IMR-90 (cell line): ENCODE results near the gene LILRB2. TPM values are rescaled to one million over a fixed set of nuclear protein-coding genes. Genes with fewer than 3 reads are reported as not detected.

Experiments
- ATAC-seq: fragments of 200-7000 bp; cut with Tn5 transposase; 2 replicates; pipeline ENCODE4 v1.9.1; 2020; ENCODE audit warnings: low read depth, mild to moderate bottlenecking, moderate library complexity
- BruUV-seq: library from RNA; stranded (reverse); fragments of 400-500 nt; replicated peaks from 2 replicates; lab custom pipeline; 2021; lab: Mats Ljungman, UMichigan
- CTCF ChIA-PET: fragments of 300-600 bp; formaldehyde crosslinking; extraction: SDS; loops from one replicate; lab custom pipeline; 2021; ENCODE audit warnings: antibody characterized with exemption; lab: Yijun Ruan, JAX
- POLR2A ChIA-PET: fragments of 300-600 bp; sonication (Branson Sonifier 250); formaldehyde crosslinking; loops from one replicate; lab custom pipeline; 2022; ENCODE audit warnings: antibody characterized with exemption; ENCODE audit not compliant: unreplicated experiment; lab: Charles Lee
- DNase-seq: peaks from one replicate; pipeline ENCODE4 v3.0.0; 2013
- H2AFZ ChIP-seq: replicated peaks from 2 replicates; pipeline ENCODE3; 2013; ENCODE audit warnings: low read length, mild to moderate bottlenecking; ENCODE audit not compliant: poor library complexity
- H2AK5ac ChIP-seq: 2 replicates; pipeline ENCODE4 v1.6.1; 2013; ENCODE audit warnings: low read depth, low read length, inconsistent platforms
- H2AK9ac ChIP-seq: replicated peaks from 2 replicates; pipeline ENCODE3; 2013; ENCODE audit warnings: mild to moderate bottlenecking, low read depth, low read length, moderate library complexity; ENCODE audit not compliant: poor library complexity
- H2BK120ac ChIP-seq: 2 replicates; pipeline ENCODE4 v1.6.1; 2013; ENCODE audit warnings: low read depth, low read length, inconsistent platforms
- H2BK15ac ChIP-seq: 3 replicates; pipeline ENCODE4 v1.6.1; 2013; ENCODE audit warnings: low read depth, low read length, inconsistent platforms
- H2BK20ac ChIP-seq: 2 replicates; pipeline ENCODE4 v1.6.1; 2013; ENCODE audit warnings: low read depth, mild to moderate bottlenecking, inconsistent platforms, low read length, moderate library complexity
- H2BK5ac ChIP-seq: 2 replicates; pipeline ENCODE4 v1.6.1; 2013; ENCODE audit warnings: mild to moderate bottlenecking, low read depth, low read length, inconsistent platforms; ENCODE audit not compliant: poor library complexity, severe bottlenecking
- H3K14ac ChIP-seq: replicated peaks from 2 replicates; pipeline ENCODE4 v1.6.1; 2013; ENCODE audit warnings: low read depth, low read length, inconsistent platforms
- H3K18ac ChIP-seq: 2 replicates; pipeline ENCODE4 v1.6.1; 2013; ENCODE audit warnings: low read depth, low read length, control low read depth
- H3K23ac ChIP-seq: 2 replicates; pipeline ENCODE4 v1.6.1; 2013; ENCODE audit warnings: low read depth, low read length, inconsistent platforms
- H3K27ac ChIP-seq: 2 replicates; pipeline ENCODE4 v1.5.1; 2013; ENCODE audit warnings: mild to moderate bottlenecking, control low read depth, low read length; ENCODE audit not compliant: insufficient read depth
- H3K27me3 ChIP-seq: 2 replicates; pipeline ENCODE4 v1.6.1; 2013; ENCODE audit warnings: low read length; ENCODE audit not compliant: control insufficient read depth, insufficient read depth
- H3K36me3 ChIP-seq: 2 replicates; pipeline ENCODE4 v1.6.1; 2013; ENCODE audit warnings: low read length, mixed read lengths; ENCODE audit not compliant: control insufficient read depth, insufficient read depth
- H3K4ac ChIP-seq: 2 replicates; pipeline ENCODE4 v1.6.1; 2013; ENCODE audit warnings: low read depth, low read length, inconsistent platforms
- H3K4me1 ChIP-seq: 2 replicates; pipeline ENCODE4 v1.6.1; 2013; ENCODE audit warnings: low read length, mixed read lengths; ENCODE audit not compliant: control insufficient read depth, insufficient read depth
- H3K4me2 ChIP-seq: 2 replicates; pipeline ENCODE4 v1.6.1; 2013; ENCODE audit warnings: low read depth, mild to moderate bottlenecking, control low read depth, low read length, moderate library complexity
- H3K4me3 ChIP-seq: 2 replicates; pipeline ENCODE4 v1.5.1; 2013; ENCODE audit warnings: low read depth, mild to moderate bottlenecking, control low read depth, low read length, moderate library complexity; ENCODE audit not compliant: insufficient read depth
- H3K56ac ChIP-seq: 2 replicates; pipeline ENCODE4 v1.6.1; 2013; ENCODE audit warnings: low read length, inconsistent platforms; ENCODE audit not compliant: insufficient read depth; ENCODE audit errors: extremely low read depth
- H3K79me1 ChIP-seq, 2 experiments: 2 replicates each; pipeline ENCODE4 v1.6.1; 2013; ENCODE audit warnings: low read length in 2 of 2, inconsistent platforms in 1 of 2, low read depth in 1 of 2
- H3K9ac ChIP-seq: 2 replicates; pipeline ENCODE4 v1.6.1; 2013; ENCODE audit warnings: low read depth, low read length, control low read depth
- H3K9me1 ChIP-seq: 2 replicates; pipeline ENCODE4 v1.6.1; 2013; ENCODE audit warnings: low read length, inconsistent platforms; ENCODE audit not compliant: insufficient read depth
- H3K9me3 ChIP-seq: 2 replicates; pipeline ENCODE4 v1.6.1; 2013; ENCODE audit warnings: low read length; ENCODE audit not compliant: control insufficient read depth, insufficient read depth
- H4K20me1 ChIP-seq: 2 replicates; pipeline ENCODE4 v1.6.1; 2013; ENCODE audit warnings: low read length, inconsistent platforms; ENCODE audit not compliant: insufficient read depth
- H4K5ac ChIP-seq: 2 replicates; pipeline ENCODE4 v1.6.1; 2013; ENCODE audit warnings: mild to moderate bottlenecking, low read depth, low read length, control low read depth
- H4K8ac ChIP-seq, 2 experiments: 2 replicates each; pipeline ENCODE4 v1.6.1; 2013; ENCODE audit warnings: low read depth in 2 of 2, low read length in 2 of 2, control low read depth in 1 of 2, inconsistent platforms in 1 of 2
- H4K91ac ChIP-seq: 2 replicates; pipeline ENCODE4 v1.6.1; 2013; ENCODE audit warnings: low read depth, low read length, inconsistent platforms; ENCODE audit not compliant: insufficient read depth
- BHLHE40 ChIP-seq: fragments of 150-350 bp; IDR thresholded peaks from 2 replicates; pipeline ENCODE4 v1.6.1; 2016; ENCODE audit warnings: mild to moderate bottlenecking, low read depth, low read length
- CEBPB ChIP-seq: IDR thresholded peaks from 2 replicates; pipeline ENCODE4 v1.6.1; 2012; ENCODE audit warnings: low read depth, low read length, improper control_type of control experiment
- CHD1 ChIP-seq: IDR thresholded peaks from 2 replicates; pipeline ENCODE4 v1.6.1; 2012; ENCODE audit warnings: low read depth, low read length, improper control_type of control experiment
- CTCF ChIP-seq: conservative IDR thresholded peaks from 2 replicates; pipeline ENCODE4 v1.5.1; 2012; ENCODE audit warnings: mild to moderate bottlenecking, low read depth, low read length, improper control_type of control experiment
- ELK1 ChIP-seq: fragments of 150-350 bp; IDR thresholded peaks from 2 replicates; pipeline ENCODE4 v1.6.1; 2016; ENCODE audit warnings: low read depth, mild to moderate bottlenecking, low read length, moderate library complexity, borderline replicate concordance
- MAFK ChIP-seq: IDR thresholded peaks from 2 replicates; pipeline ENCODE4 v1.6.1; 2012; ENCODE audit warnings: low read depth, low read length, improper control_type of control experiment
- MAZ ChIP-seq: IDR thresholded peaks from 2 replicates; pipeline ENCODE4 v1.6.1; 2012; ENCODE audit warnings: low read depth, mild to moderate bottlenecking, low read length, improper control_type of control experiment, moderate library complexity, borderline replicate concordance
- MXI1 ChIP-seq: IDR thresholded peaks from 2 replicates; pipeline ENCODE4 v1.6.1; 2012; ENCODE audit warnings: low read depth, mild to moderate bottlenecking, low read length, moderate library complexity, borderline replicate concordance
- NFE2L2 ChIP-seq: fragments of 150-350 bp; IDR thresholded peaks from 2 replicates; pipeline ENCODE4 v1.6.1; 2016; ENCODE audit warnings: low read depth, mild to moderate bottlenecking, low read length
- POLR2A ChIP-seq: IDR thresholded peaks from 2 replicates; pipeline ENCODE4 v1.6.1; 2012; ENCODE audit warnings: mild to moderate bottlenecking, low read depth, low read length
- RAD21 ChIP-seq: IDR thresholded peaks from 2 replicates; pipeline ENCODE4 v1.6.1; 2012; ENCODE audit warnings: low read length, improper control_type of control experiment
- RCOR1 ChIP-seq: IDR thresholded peaks from 2 replicates; pipeline ENCODE4 v1.6.1; 2012; ENCODE audit warnings: mild to moderate bottlenecking, low read length, improper control_type of control experiment; ENCODE audit not compliant: insufficient replicate concordance
- RFX5 ChIP-seq: IDR thresholded peaks from 2 replicates; pipeline ENCODE4 v1.8.0; 2012; ENCODE audit warnings: low read depth, mild to moderate bottlenecking, low read length, moderate library complexity
- SMC3 ChIP-seq: fragments of 150-350 bp; IDR thresholded peaks from 2 replicates; pipeline ENCODE4 v1.6.1; 2016; ENCODE audit warnings: low read depth, mild to moderate bottlenecking, antibody characterized with exemption, low read length, moderate library complexity
- USF2 ChIP-seq: fragments of 150-350 bp; IDR thresholded peaks from 2 replicates; pipeline ENCODE4 v1.6.1; 2017; ENCODE audit warnings: mild to moderate bottlenecking, antibody characterized with exemption, low read length, low read depth
- WGBS, 2 experiments: methylation state at CpG; one replicate each; pipeline versions ENCODE4 v1.1.5 to v1.1.7; 2013; ENCODE audit warnings: missing lambda C conversion rate in 2 of 2; ENCODE audit not compliant: insufficient read length in 1 of 2; ENCODE audit errors: extremely low coverage in 2 of 2; 5-methylcytosine and 5-hydroxymethylcytosine counted together
- dilution Hi-C: fragments of 300-500 bp; cut with HindIII; formaldehyde crosslinking; loops from one replicate; pipeline ENCODE4 v1.14.3; 2018; ENCODE audit warnings: low sequenced_read_pairs; ENCODE audit not compliant: unreplicated experiment
- in situ Hi-C: fragments of 300-500 bp; cut with MboI; formaldehyde crosslinking; loops from 3 replicates; pipeline ENCODE4 v1.14.3; 2019; ENCODE audit warnings: low sequenced_read_pairs, inconsistent platforms, mixed read lengths
- intact Hi-C: fragments of 100-400 bp; cut with micrococcal nuclease; formaldehyde crosslinking; loops from 2 replicates; pipeline ENCODE4 v1.10.0; 2022
- polyA plus RNA-seq, 3 experiments: library from polyadenylated mRNA; depleted of rRNA; stranded (reverse); fragments of >200 nt; gene quantifications; 2 replicates each; pipeline ENCODE4 v1.2.3, GENCODE V29; 2012; ENCODE audit warnings: low replicate concordance in 1 of 3
- total RNA-seq: library from RNA; depleted of rRNA; stranded (reverse); fragments of >200 nt; gene quantifications from 2 replicates; pipeline ENCODE4 v1.2.3, GENCODE V29; 2012

LILRB2 gene
- total and polyA plus RNA-seq, 2 of the 4 experiments (the other 2 are of a cell fraction), result not detected

GRCh38 chr19:54256250-54257115, 24.4 kb downstream of the LILRB2 start:
- H3K27me3 ChIP-seq, result peaks cover 22% of the 10 kb centered on the region
- H3K36me3 ChIP-seq, result no peaks in the 10 kb centered on the region
- no peak overlapping the region for H4K91ac ChIP-seq
- H3K56ac ChIP-seq, result no peak overlapping the region
- WGBS, 2 experiments, result no CpG with 5 or more reads among the region's 19 CpGs
- BruUV-seq, result no TSS peak
- POLR2A ChIA-PET, result no interaction called here
- H3K9ac ChIP-seq, result no peak overlapping the region
- H2AK9ac ChIP-seq, result no peak overlapping the region
- H3K4me1 ChIP-seq, result no peaks in the 10 kb centered on the region
- no peak overlapping the region for H3K14ac ChIP-seq
- DNase-seq, result no peak
- no peak overlapping the region for H3K4ac ChIP-seq
- dilution Hi-C loops (no loop called here), in situ Hi-C loops (no loop called here), intact Hi-C loops (no loop called here)
- H3K18ac ChIP-seq, result no peak overlapping the region
- no peaks in the 10 kb centered on the region for H4K20me1 ChIP-seq
- H2BK120ac ChIP-seq, result no peak overlapping the region
- no peaks in the 10 kb centered on the region for H3K9me3 ChIP-seq
- no peak overlapping the region for H3K23ac ChIP-seq
- H2BK15ac ChIP-seq, result no peak overlapping the region
- no peak overlapping the region for H4K5ac ChIP-seq
- CTCF ChIA-PET, result no interaction called here
- H4K8ac ChIP-seq, result no peak overlapping the region
- no peak overlapping the region for H2AK5ac ChIP-seq
- no peak overlapping the region for H2AFZ ChIP-seq
- no peaks in the 10 kb centered on the region for H3K79me1 ChIP-seq
- no peak overlapping the region for H3K4me2 ChIP-seq
- ATAC-seq, result no peak
- H3K9me1 ChIP-seq, result no peaks in the 10 kb centered on the region
- no peak overlapping the region for H2BK20ac ChIP-seq
- no peak overlapping the region for H3K4me3 ChIP-seq
- no peak overlapping the region for H3K27ac ChIP-seq
- no peak overlapping the region for H2BK5ac ChIP-seq
- TF ChIP-seq CTCF (no peak), MAFK (no peak), RFX5 (no peak), USF2 (no peak), RAD21 (no peak), MAZ (no peak), CEBPB (no peak), RCOR1 (no peak), BHLHE40 (no peak), MXI1 (no peak), CHD1 (no peak), POLR2A (no peak), NFE2L2 (no peak), SMC3 (no peak), ELK1 (no peak)
